Renal pelvis (tissue), 4 donors: ENCODE data around the gene NTM. TPM values are rescaled to one million over a fixed set of nuclear protein-coding genes. Genes with fewer than 3 reads are reported as not detected.
A peak's percentile ranks its signal among the peaks of the same experiment; 100 is the strongest.

ENCODE experiments used
- DNase-seq: peaks from one replicate; pipeline ENCODE4 v3.0.0-alpha.2; 2013
- polyA plus RNA-seq, 3 donors: library from polyadenylated mRNA; unstranded; fragments of 120-200 nt; gene quantifications; one replicate each; pipeline ENCODE4 v1.2.1, GENCODE V29; 2013; ENCODE audit not compliant: insufficient read length in 3 of 3

The NTM gene
- polyA plus RNA-seq, 3 donors, result 37.2 to 44.8 (median 37.5) TPM

GRCh38 chr11:132248580-132248979, 878.2 kb downstream of the NTM start:
- DNase-seq, result no peak

GRCh38 chr11:132249256-132249655, 878.8 kb downstream of the NTM start:
- DNase-seq, result no peak

GRCh38 chr11:132251061-132251460, 880.6 kb downstream of the NTM start:
- peak; percentile 12 for DNase-seq

- no peak for DNase-seq
These were observed 883.3 kb downstream of the NTM start for GRCh38 chr11:132253469-132254264.

- no peak for DNase-seq
These were observed 884.5 kb downstream of the NTM start for GRCh38 chr11:132254906-132255305.

- no peak for DNase-seq
These were observed 886.3 kb downstream of the NTM start for GRCh38 chr11:132256528-132257279.

GRCh38 chr11:132257871-132258270, 887.5 kb downstream of the NTM start:
- no peak for DNase-seq

GRCh38 chr11:132258875-132259274, 888.5 kb downstream of the NTM start:
- no peak for DNase-seq

GRCh38 chr11:132260636-132261035, 890.2 kb downstream of the NTM start:
- no peak for DNase-seq

- DNase-seq, result no peak
These were observed 892.8 kb downstream of the NTM start for GRCh38 chr11:132263241-132263640.

- DNase-seq, result no peak
These were observed 893.5 kb downstream of the NTM start for GRCh38 chr11:132263875-132264274.

- no peak for DNase-seq
These were observed 894.2 kb downstream of the NTM start for GRCh38 chr11:132264616-132265015.

- DNase-seq, result no peak
These were observed 908.6 kb downstream of the NTM start for GRCh38 chr11:132278801-132279574.

GRCh38 chr11:132284048-132284447, 913.6 kb downstream of the NTM start:
- no peak for DNase-seq

GRCh38 chr11:132284611-132285010, 914.2 kb downstream of the NTM start:
- DNase-seq, result no peak

- no peak for DNase-seq
These were observed 915.2 kb downstream of the NTM start for GRCh38 chr11:132285631-132286030.

GRCh38 chr11:132286106-132286505, 915.7 kb downstream of the NTM start:
- DNase-seq, result no peak

GRCh38 chr11:132288036-132288435, 917.6 kb downstream of the NTM start:
- no peak for DNase-seq

- no peak for DNase-seq
These were observed 919.3 kb downstream of the NTM start for GRCh38 chr11:132289590-132290256.

- DNase-seq, result no peak
These were observed 923.2 kb downstream of the NTM start for GRCh38 chr11:132293586-132293985.

- DNase-seq, result no peak
These were observed 926.7 kb downstream of the NTM start for GRCh38 chr11:132296946-132297610.
